ENCODE measurements around the gene SKOR1. TPM values are rescaled to one million over a fixed set of nuclear protein-coding genes. Genes with fewer than 3 reads are reported as not detected.

Gene SKOR1
- total and polyA plus RNA-seq, 2 donors (not counting 1 experiment from before 2014, with no cell fraction given) = 0.01 to 0.17 TPM

DNA sequence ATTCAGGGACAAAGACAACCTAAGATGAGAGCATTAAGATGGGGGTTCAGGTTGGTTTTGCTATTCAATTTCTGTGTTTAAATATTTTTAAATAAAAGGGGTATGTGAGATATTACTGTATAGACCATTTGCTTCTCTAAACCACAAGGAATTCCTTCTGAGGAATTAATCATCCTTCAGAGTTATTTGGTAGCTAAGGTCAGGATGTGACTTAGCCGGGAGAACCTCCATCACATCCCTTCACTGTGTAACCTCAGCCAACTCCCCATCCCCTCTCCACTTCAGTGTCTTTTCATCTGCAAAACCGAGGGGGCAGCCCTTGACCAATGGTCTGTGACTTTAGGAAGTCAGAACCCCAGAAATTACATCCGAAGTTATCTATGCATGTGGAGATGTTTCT lies 48.7 kb upstream of the SKOR1 start:
- Histone ChIP-seq H3K4me2 (ENCODE audit: extremely low read depth, insufficient read depth, low read length) (no peak overlapping the region), H3K4me1 (ENCODE audit: control insufficient read depth, extremely low read depth, insufficient read depth, low read length) (no peaks in the 10 kb centered on the region), H3K27me3 (ENCODE audit: control insufficient read depth, insufficient read depth, low read length) (no peaks in the 10 kb centered on the region), H3K27ac (ENCODE audit: insufficient read depth, low read length) (no peak overlapping the region), H2AFZ (ENCODE audit: low read length) (no peak overlapping the region), H3K9me3 (ENCODE audit: control insufficient read depth, insufficient read depth, low read depth, low read length) (no peaks in the 10 kb centered on the region), H3K36me3 (ENCODE audit: control insufficient read depth, insufficient read depth, low read length) (no peaks in the 10 kb centered on the region), H3K9ac (ENCODE audit: insufficient read depth, low read length) (no peak overlapping the region), H4K20me1 (ENCODE audit: control insufficient read depth, extremely low read depth, insufficient read depth, low read length) (no peaks in the 10 kb centered on the region), H3K79me2 (ENCODE audit: control insufficient read depth, insufficient read depth, low read length) (no peaks in the 10 kb centered on the region), H3K4me3 (replicated peaks in 1 of 4; ENCODE audit: control extremely low read depth in 1 of 4, insufficient read depth in 1 of 4, low read depth in 3 of 4, low read length in 4 of 4) (no peak overlapping the region)
- TF ChIP-seq, protein P1, sequence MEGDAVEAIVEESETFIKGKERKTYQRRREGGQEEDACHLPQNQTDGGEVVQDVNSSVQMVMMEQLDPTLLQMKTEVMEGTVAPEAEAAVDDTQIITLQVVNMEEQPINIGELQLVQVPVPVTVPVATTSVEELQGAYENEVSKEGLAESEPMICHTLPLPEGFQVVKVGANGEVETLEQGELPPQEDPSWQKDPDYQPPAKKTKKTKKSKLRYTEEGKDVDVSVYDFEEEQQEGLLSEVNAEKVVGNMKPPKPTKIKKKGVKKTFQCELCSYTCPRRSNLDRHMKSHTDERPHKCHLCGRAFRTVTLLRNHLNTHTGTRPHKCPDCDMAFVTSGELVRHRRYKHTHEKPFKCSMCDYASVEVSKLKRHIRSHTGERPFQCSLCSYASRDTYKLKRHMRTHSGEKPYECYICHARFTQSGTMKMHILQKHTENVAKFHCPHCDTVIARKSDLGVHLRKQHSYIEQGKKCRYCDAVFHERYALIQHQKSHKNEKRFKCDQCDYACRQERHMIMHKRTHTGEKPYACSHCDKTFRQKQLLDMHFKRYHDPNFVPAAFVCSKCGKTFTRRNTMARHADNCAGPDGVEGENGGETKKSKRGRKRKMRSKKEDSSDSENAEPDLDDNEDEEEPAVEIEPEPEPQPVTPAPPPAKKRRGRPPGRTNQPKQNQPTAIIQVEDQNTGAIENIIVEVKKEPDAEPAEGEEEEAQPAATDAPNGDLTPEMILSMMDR (conservative IDR thresholded peaks at IDR 0.05 in 1 of 2, IDR thresholded peaks at IDR 0.05 in 1 of 2; ENCODE audit: low read depth in 1 of 2, low read length in 2 of 2) = no peak
- no peak for TF ChIP-seq EZH2 (IDR thresholded peaks at IDR 0.05; ENCODE audit: low read length, missing control alignments)
- peak in 1 of 2 donors; percentile 44 for DNase-seq (ENCODE audit: low read depth in 2 of 2)

GRCh38 chr15:67777071-67777470 lies 48.2 kb upstream of the SKOR1 start:
- Histone ChIP-seq H3K9ac (ENCODE audit: insufficient read depth, low read length) (no peak overlapping the region), H3K27ac (ENCODE audit: insufficient read depth, low read length) (no peak overlapping the region), H3K27me3 (ENCODE audit: control insufficient read depth, insufficient read depth, low read length) (no peaks in the 10 kb centered on the region), H3K4me1 (ENCODE audit: control insufficient read depth, extremely low read depth, insufficient read depth, low read length) (no peaks in the 10 kb centered on the region), H3K9me3 (ENCODE audit: control insufficient read depth, insufficient read depth, low read depth, low read length) (no peaks in the 10 kb centered on the region), H3K4me2 (ENCODE audit: extremely low read depth, insufficient read depth, low read length) (no peak overlapping the region), H4K20me1 (ENCODE audit: control insufficient read depth, extremely low read depth, insufficient read depth, low read length) (no peaks in the 10 kb centered on the region), H3K4me3 (replicated peaks in 1 of 4; ENCODE audit: control extremely low read depth in 1 of 4, insufficient read depth in 1 of 4, low read depth in 3 of 4, low read length in 4 of 4) (no peak overlapping the region), H3K36me3 (ENCODE audit: control insufficient read depth, insufficient read depth, low read length) (no peaks in the 10 kb centered on the region), H3K79me2 (ENCODE audit: control insufficient read depth, insufficient read depth, low read length) (no peaks in the 10 kb centered on the region), H2AFZ (ENCODE audit: low read length) (no peak overlapping the region)
- DNase-seq (ENCODE audit: low read depth in 2 of 2) = no peak
- TF ChIP-seq, protein P1 (conservative IDR thresholded peaks at IDR 0.05 in 1 of 2, IDR thresholded peaks at IDR 0.05 in 1 of 2; ENCODE audit: low read depth in 1 of 2, low read length in 2 of 2) = no peak
- TF ChIP-seq EZH2 (IDR thresholded peaks at IDR 0.05; ENCODE audit: low read length, missing control alignments) = no peak

DNA sequence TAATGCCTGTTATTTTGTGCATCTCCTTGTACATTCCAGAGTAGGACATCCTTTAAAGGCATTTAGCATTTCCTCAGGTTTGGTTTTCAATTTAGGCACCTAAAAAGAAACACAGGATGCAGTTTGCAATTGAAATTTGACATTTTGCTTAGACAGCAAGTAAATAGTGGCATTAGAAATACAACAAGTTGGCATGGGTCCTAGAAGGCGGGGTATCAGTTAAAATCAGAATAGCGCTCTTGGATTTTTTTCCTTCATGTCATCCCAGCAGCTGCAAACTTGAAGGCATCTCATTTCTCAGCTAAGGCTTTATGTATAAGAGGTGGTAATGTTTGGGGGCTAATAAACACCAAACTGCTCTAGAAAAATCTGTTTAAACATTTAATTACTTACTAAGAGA lies 47.5 kb upstream of the SKOR1 start:
- no peak overlapping the region for H3K4me2 ChIP-seq (ENCODE audit: extremely low read depth, insufficient read depth, low read length)
- H3K27ac ChIP-seq (ENCODE audit: insufficient read depth, low read length) = no peak overlapping the region
- no peaks in the 10 kb centered on the region for H3K4me1 ChIP-seq (ENCODE audit: control insufficient read depth, extremely low read depth, insufficient read depth, low read length)
- no peaks in the 10 kb centered on the region for H3K79me2 ChIP-seq (ENCODE audit: control insufficient read depth, insufficient read depth, low read length)
- no peak overlapping the region for H3K4me3 ChIP-seq (replicated peaks in 1 of 4; ENCODE audit: control extremely low read depth in 1 of 4, insufficient read depth in 1 of 4, low read depth in 3 of 4, low read length in 4 of 4)
- H3K27me3 ChIP-seq (ENCODE audit: control insufficient read depth, insufficient read depth, low read length) = no peaks in the 10 kb centered on the region
- H3K36me3 ChIP-seq (ENCODE audit: control insufficient read depth, insufficient read depth, low read length) = no peaks in the 10 kb centered on the region
- DNase-seq (ENCODE audit: low read depth in 2 of 2) = peak in 1 of 2 donors; percentile 16
- H4K20me1 ChIP-seq (ENCODE audit: control insufficient read depth, extremely low read depth, insufficient read depth, low read length) = no peaks in the 10 kb centered on the region
- H3K9ac ChIP-seq (ENCODE audit: insufficient read depth, low read length) = no peak overlapping the region
- no peaks in the 10 kb centered on the region for H3K9me3 ChIP-seq (ENCODE audit: control insufficient read depth, insufficient read depth, low read depth, low read length)
- TF ChIP-seq, protein P1 (conservative IDR thresholded peaks at IDR 0.05 in 1 of 2, IDR thresholded peaks at IDR 0.05 in 1 of 2; ENCODE audit: low read depth in 1 of 2, low read length in 2 of 2) = no peak
- no peak for TF ChIP-seq EZH2 (IDR thresholded peaks at IDR 0.05; ENCODE audit: low read length, missing control alignments)
- no peak overlapping the region for H2AFZ ChIP-seq (ENCODE audit: low read length)

Data from fibroblast of lung (primary cell).